Endothelial cell of hepatic sinusoid (primary cell): ENCODE data around the gene SRC.

ENCODE experiments used
- in situ Hi-C: cut with HindIII; loops from 2 replicates; pipeline ENCODE4 v1.10.0; 2017; ENCODE audit warnings: low sequenced_read_pairs

SRC gene

GRCh38 chr20:37314617-37315016 lies 31.3 kb upstream of the SRC start:
- in situ Hi-C loops: no loop called here

- in situ Hi-C loops: no loop called here
Measured at GRCh38 chr20:37315021-37315451, 30.9 kb upstream of the SRC start.

- in situ Hi-C loops: no loop called here
Measured at GRCh38 chr20:37315452-37316110, 30.4 kb upstream of the SRC start.

GRCh38 chr20:37316116-37316774 lies 29.7 kb upstream of the SRC start:
- in situ Hi-C loops: no loop called here

GRCh38 chr20:37316775-37317170 lies 29.2 kb upstream of the SRC start:
- in situ Hi-C loops: no loop called here

- in situ Hi-C loops: no loop called here
Measured at GRCh38 chr20:37317316-37317715, 28.6 kb upstream of the SRC start.

- in situ Hi-C loops: no loop called here
Measured at GRCh38 chr20:37317994-37318640, 27.8 kb upstream of the SRC start.

GRCh38 chr20:37319151-37319671 lies 26.7 kb upstream of the SRC start:
- in situ Hi-C loops: no loop called here

GRCh38 chr20:37323985-37324384 lies 22.0 kb upstream of the SRC start:
- in situ Hi-C loops: no loop called here

GRCh38 chr20:37325206-37325605 lies 20.7 kb upstream of the SRC start:
- in situ Hi-C loops: no loop called here

GRCh38 chr20:37326666-37327065 lies 19.3 kb upstream of the SRC start:
- in situ Hi-C loops: no loop called here

GRCh38 chr20:37327748-37328147 lies 18.2 kb upstream of the SRC start:
- in situ Hi-C loops: no loop called here

GRCh38 chr20:37328149-37328945 lies 17.6 kb upstream of the SRC start:
- in situ Hi-C loops: no loop called here

- in situ Hi-C loops: no loop called here
Measured at GRCh38 chr20:37329481-37330165, 16.3 kb upstream of the SRC start.

GRCh38 chr20:37330316-37330715 lies 15.6 kb upstream of the SRC start:
- in situ Hi-C loops: no loop called here

GRCh38 chr20:37331060-37331857 lies 14.7 kb upstream of the SRC start:
- in situ Hi-C loops: no loop called here

- in situ Hi-C loops: no loop called here
Measured at GRCh38 chr20:37333130-37333847, 12.7 kb upstream of the SRC start.

- in situ Hi-C loops: no loop called here
Measured at GRCh38 chr20:37333848-37334318, 12.1 kb upstream of the SRC start.

GRCh38 chr20:37334450-37334849 lies 11.5 kb upstream of the SRC start:
- in situ Hi-C loops: no loop called here
